Measurements from ENCODE around the gene NKAPL. TPM values are rescaled to one million over a fixed set of nuclear protein-coding genes. Genes with fewer than 3 reads are reported as not detected.
A peak's percentile ranks its signal among the peaks of the same experiment; 100 is the strongest.

NKAPL gene
- total and polyA plus RNA-seq, 12 donors = 0.37 to 3.4 (median 1.4) TPM; not detected in 1

DNA sequence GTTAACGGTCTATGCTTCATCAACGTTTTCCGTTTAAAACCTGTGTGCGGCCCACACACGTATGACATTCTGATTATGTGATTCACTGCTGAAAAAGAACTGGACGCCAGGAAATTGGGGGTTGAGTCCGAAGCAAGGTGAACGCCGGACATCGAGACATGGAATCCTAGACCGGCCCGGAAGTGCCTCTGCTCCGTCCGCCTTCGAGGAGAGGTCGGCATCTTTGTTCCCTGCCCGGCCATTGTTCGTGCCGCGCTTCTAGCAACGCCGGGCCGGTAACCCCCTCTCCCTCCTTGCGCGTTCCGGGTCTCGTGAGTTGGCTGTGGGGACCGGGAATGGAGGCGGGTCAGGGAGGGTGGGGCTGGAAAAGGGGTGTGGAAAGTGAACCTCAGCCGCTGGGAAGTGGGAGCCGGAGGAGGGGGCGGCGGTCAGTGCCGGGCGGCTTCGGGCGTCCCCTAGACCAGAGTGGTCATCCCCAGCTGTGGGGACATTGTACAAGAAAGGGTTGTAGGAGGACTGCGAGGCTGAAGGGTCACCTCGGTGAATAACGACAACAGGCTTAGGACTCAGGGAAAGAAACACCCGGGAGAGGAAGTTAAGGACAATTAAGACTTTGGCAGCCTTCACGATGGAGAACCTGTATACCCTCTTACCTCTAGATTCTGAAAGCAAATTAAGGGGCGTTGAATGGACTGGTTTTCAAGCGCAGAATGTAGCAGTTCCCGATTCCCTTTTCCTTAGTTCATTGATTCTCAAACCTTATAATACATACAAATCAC lies 33.9 kb upstream of the NKAPL start, which contains the start of gene ZSCAN9:
TSS of gene ZSCAN9 (plus strand) at position 220 of the 779 bp plus-strand sequence. CDS start 1,810 bp downstream, outside the sequence.
- peak within 1 kb of the TSS in 4 of 5 donors; percentile 48 to 82 (median 72) for H3K27ac ChIP-seq
- TF ChIP-seq, protein P1, sequence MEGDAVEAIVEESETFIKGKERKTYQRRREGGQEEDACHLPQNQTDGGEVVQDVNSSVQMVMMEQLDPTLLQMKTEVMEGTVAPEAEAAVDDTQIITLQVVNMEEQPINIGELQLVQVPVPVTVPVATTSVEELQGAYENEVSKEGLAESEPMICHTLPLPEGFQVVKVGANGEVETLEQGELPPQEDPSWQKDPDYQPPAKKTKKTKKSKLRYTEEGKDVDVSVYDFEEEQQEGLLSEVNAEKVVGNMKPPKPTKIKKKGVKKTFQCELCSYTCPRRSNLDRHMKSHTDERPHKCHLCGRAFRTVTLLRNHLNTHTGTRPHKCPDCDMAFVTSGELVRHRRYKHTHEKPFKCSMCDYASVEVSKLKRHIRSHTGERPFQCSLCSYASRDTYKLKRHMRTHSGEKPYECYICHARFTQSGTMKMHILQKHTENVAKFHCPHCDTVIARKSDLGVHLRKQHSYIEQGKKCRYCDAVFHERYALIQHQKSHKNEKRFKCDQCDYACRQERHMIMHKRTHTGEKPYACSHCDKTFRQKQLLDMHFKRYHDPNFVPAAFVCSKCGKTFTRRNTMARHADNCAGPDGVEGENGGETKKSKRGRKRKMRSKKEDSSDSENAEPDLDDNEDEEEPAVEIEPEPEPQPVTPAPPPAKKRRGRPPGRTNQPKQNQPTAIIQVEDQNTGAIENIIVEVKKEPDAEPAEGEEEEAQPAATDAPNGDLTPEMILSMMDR (IDR thresholded peaks at IDR 0.05) = no peak
- TF ChIP-seq POLR2A (IDR thresholded peaks at IDR 0.05) = peak in 1 of 2 donors; percentile 59

DNA sequence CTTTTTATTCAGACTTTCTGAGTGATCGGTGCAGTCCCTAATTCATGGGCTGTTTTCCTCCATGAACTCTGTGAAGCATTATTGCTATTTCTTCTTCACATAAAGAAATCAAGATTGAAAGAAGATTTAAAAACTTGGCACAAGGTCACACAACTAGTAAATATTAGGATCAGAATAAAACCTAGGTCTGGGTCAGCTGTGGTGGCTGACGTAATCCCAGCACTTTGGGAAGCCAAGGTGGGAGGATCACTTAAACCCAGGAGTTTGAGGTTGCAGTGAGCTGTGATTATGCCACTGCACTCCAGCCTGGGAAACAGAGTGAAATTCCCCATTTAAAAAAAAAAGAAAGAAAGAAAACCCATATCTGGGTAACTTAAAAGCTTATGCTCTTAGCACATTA lies 32.6 kb upstream of the NKAPL start:
- TF ChIP-seq, protein P1 (IDR thresholded peaks at IDR 0.05) = no peak
- no peak for TF ChIP-seq POLR2A (IDR thresholded peaks at IDR 0.05)

More for the DNA sequence above, 33.9 kb upstream of the NKAPL start, which contains the start of gene ZSCAN9:
- no peaks in the 10 kb centered on the region for H3K9me3 ChIP-seq (replicated peaks in 1 of 3)
- intact Hi-C loops (cut with DNase I) = no loop called here
- peak; percentile 79 to 94 (median 91) for DNase-seq
- WGBS, 4 donors = 0% methylated on average over 37 to 45 of the region's 45 CpGs
- peaks cover 7 to 15% of the 10 kb centered on the region in 2 donors for H3K4me1 ChIP-seq (replicated peaks in 1 of 2)
- peaks cover 0 to 28% of the 10 kb centered on the region in 2 donors for H3K36me3 ChIP-seq (replicated peaks in 1 of 2)
- peaks cover 6% of the 10 kb centered on the region for H3K27me3 ChIP-seq
- H3K4me3 ChIP-seq = peak within 1 kb of the TSS; percentile 42 to 91 (median 62)

DNA sequence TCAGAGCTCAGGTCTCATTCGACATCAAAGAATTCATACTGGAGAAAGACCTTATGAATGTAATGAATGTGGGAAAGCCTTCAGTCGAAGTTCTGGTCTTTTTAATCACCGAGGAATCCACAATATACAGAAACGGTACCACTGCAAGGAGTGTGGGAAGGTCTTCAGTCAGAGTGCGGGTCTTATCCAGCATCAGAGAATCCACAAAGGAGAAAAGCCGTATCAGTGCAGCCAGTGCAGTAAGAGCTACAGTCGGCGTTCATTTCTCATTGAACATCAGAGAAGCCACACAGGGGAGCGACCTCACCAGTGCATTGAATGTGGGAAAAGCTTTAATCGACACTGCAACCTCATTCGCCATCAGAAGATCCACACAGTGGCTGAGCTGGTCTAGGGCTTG lies 26.3 kb upstream of the NKAPL start:
- intact Hi-C loops (cut with DNase I) = no loop called here

More for the DNA sequence above, 32.6 kb upstream of the NKAPL start:
- H3K4me1 ChIP-seq (replicated peaks in 1 of 2) = peaks cover 7 to 15% of the 10 kb centered on the region in 2 donors
- peaks cover 0 to 35% of the 10 kb centered on the region in 2 donors for H3K36me3 ChIP-seq (replicated peaks in 1 of 2)
- no peaks in the 10 kb centered on the region for H3K27me3 ChIP-seq
- intact Hi-C loops (cut with DNase I) = no loop called here
- H3K4me3 ChIP-seq = no peak overlapping the region
- H3K9me3 ChIP-seq (replicated peaks in 1 of 3) = no peaks in the 10 kb centered on the region
- no peak for DNase-seq
- no peak overlapping the region for H3K27ac ChIP-seq
- 91 to 95% (median 93%) methylated on average over 2 of the region's 2 CpGs for WGBS, 4 donors

DNA sequence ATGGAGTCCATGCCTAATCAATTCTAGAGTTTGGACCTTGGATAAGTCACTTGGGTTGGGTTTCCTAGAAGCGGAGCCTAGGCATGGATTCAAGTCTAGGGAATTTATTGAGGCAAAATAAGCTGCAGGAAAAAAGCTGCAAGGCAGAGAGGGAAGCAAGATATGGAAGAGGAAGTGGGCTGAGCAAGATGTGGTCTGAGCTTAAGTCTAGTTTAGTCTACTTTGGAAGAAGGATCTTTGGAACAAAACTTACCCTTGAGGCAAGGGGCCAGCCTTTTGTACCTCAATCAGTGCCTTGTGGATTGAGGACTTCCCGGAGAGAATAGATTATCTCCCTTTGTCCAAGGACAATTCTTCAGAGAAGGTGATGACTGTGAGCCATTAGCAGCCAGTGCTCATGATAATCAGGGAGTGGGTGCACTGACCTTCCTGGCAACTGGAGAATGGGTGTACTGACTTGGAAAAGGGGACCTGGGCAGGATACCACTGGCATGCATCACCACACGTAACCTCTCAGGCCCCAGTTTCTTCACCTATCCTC lies 23.1 kb upstream of the NKAPL start:
- no peak for DNase-seq
- no peak for TF ChIP-seq POLR2A (IDR thresholded peaks at IDR 0.05)
- TF ChIP-seq, protein P1 (IDR thresholded peaks at IDR 0.05) = no peak
- Histone ChIP-seq H3K27ac (no peak overlapping the region), H3K4me1 (replicated peaks in 1 of 2) (no peaks in the 10 kb centered on the region), H3K4me3 (no peak overlapping the region), H3K27me3 (no peaks in the 10 kb centered on the region), H3K36me3 (replicated peaks in 1 of 2) (no peaks in the 10 kb centered on the region), H3K9me3 (replicated peaks in 1 of 3) (no peaks in the 10 kb centered on the region)
- intact Hi-C loops (cut with DNase I) = no loop called here
- 70 to 84% (median 76%) methylated on average over 3 of the region's 3 CpGs for WGBS, 4 donors

More for the DNA sequence above, 26.3 kb upstream of the NKAPL start:
- Histone ChIP-seq H3K27me3 (no peaks in the 10 kb centered on the region), H3K4me1 (replicated peaks in 1 of 2) (no peaks in the 10 kb centered on the region), H3K9me3 (replicated peaks in 1 of 3) (no peaks in the 10 kb centered on the region), H3K27ac (no peak overlapping the region), H3K36me3 (replicated peaks in 1 of 2) (peaks cover 0 to 29% of the 10 kb centered on the region in 2 donors), H3K4me3 (no peak overlapping the region)
- TF ChIP-seq, protein P1 (IDR thresholded peaks at IDR 0.05) = no peak
- TF ChIP-seq POLR2A (IDR thresholded peaks at IDR 0.05) = no peak
- DNase-seq = no peak
- 94 to 98% (median 95%) methylated on average over 11 of the region's 11 CpGs for WGBS, 4 donors
